Measurements from ENCODE around the gene ASB15.

ASB15 gene

GRCh38 chr7:123635551-123636359 is 34.1 kb downstream of the ASB15 start:
- H4K20me1 ChIP-seq (ENCODE audit: insufficient read depth, low read length, poor library complexity, severe bottlenecking), result no peaks in the 10 kb centered on the region
- no peaks in the 10 kb centered on the region for H3K79me2 ChIP-seq (ENCODE audit: insufficient read depth, low read length)
- peak; percentile 64 for TF ChIP-seq CTCF (conservative IDR thresholded peaks at IDR 0.05; ENCODE audit: low read length)
- no peak for TF ChIP-seq EZH2phosphoT487 (IDR thresholded peaks at IDR 0.05; ENCODE audit: borderline replicate concordance)
- no peaks in the 10 kb centered on the region for H3K9me3 ChIP-seq (ENCODE audit: insufficient read depth, low read depth, low read length)
- H3K4me2 ChIP-seq (ENCODE audit: low read depth, low read length, poor library complexity, severe bottlenecking), result no peak overlapping the region
- H3F3A ChIP-seq (ENCODE audit: low read depth), result no peaks in the 10 kb centered on the region
- no peak overlapping the region for H2AFZ ChIP-seq (ENCODE audit: low read length)
- H3K9me2 ChIP-seq (replicated peaks; ENCODE audit: low read depth, low read length), result no peaks in the 10 kb centered on the region
- no peak overlapping the region for H3K9ac ChIP-seq (ENCODE audit: low read depth, low read length, poor library complexity, severe bottlenecking)
- no peaks in the 10 kb centered on the region for H3K36me3 ChIP-seq (ENCODE audit: insufficient read depth, low read length)
- no peaks in the 10 kb centered on the region for H3K27me3 ChIP-seq (ENCODE audit: insufficient read depth, low read length, poor library complexity, severe bottlenecking)
- H3K4me3 ChIP-seq (ENCODE audit: low read length, poor library complexity, severe bottlenecking), result no peak overlapping the region
- no peaks in the 10 kb centered on the region for H3K4me1 ChIP-seq (ENCODE audit: insufficient read depth, low read length, poor library complexity, severe bottlenecking)

GRCh38 chr7:123637203-123637602 is 35.6 kb downstream of the ASB15 start:
- H3K9ac ChIP-seq (ENCODE audit: low read depth, low read length, poor library complexity, severe bottlenecking), result no peak overlapping the region
- H3K4me2 ChIP-seq (ENCODE audit: low read depth, low read length, poor library complexity, severe bottlenecking), result no peak overlapping the region
- no peaks in the 10 kb centered on the region for H3K4me1 ChIP-seq (ENCODE audit: insufficient read depth, low read length, poor library complexity, severe bottlenecking)
- H3F3A ChIP-seq (ENCODE audit: low read depth), result no peaks in the 10 kb centered on the region
- H3K9me3 ChIP-seq (ENCODE audit: insufficient read depth, low read depth, low read length), result no peaks in the 10 kb centered on the region
- no peaks in the 10 kb centered on the region for H3K79me2 ChIP-seq (ENCODE audit: insufficient read depth, low read length)
- H4K20me1 ChIP-seq (ENCODE audit: insufficient read depth, low read length, poor library complexity, severe bottlenecking), result no peaks in the 10 kb centered on the region
- no peaks in the 10 kb centered on the region for H3K27me3 ChIP-seq (ENCODE audit: insufficient read depth, low read length, poor library complexity, severe bottlenecking)
- H2AFZ ChIP-seq (ENCODE audit: low read length), result no peak overlapping the region
- no peaks in the 10 kb centered on the region for H3K9me2 ChIP-seq (replicated peaks; ENCODE audit: low read depth, low read length)
- no peak for TF ChIP-seq CTCF (conservative IDR thresholded peaks at IDR 0.05; ENCODE audit: low read length)
- no peak for TF ChIP-seq EZH2phosphoT487 (IDR thresholded peaks at IDR 0.05; ENCODE audit: borderline replicate concordance)
- no peaks in the 10 kb centered on the region for H3K36me3 ChIP-seq (ENCODE audit: insufficient read depth, low read length)
- no peak overlapping the region for H3K4me3 ChIP-seq (ENCODE audit: low read length, poor library complexity, severe bottlenecking)

GRCh38 chr7:123637878-123638277 is 36.3 kb downstream of the ASB15 start:
- Histone ChIP-seq H3F3A (ENCODE audit: low read depth) (no peaks in the 10 kb centered on the region), H3K79me2 (ENCODE audit: insufficient read depth, low read length) (no peaks in the 10 kb centered on the region), H3K9me3 (ENCODE audit: insufficient read depth, low read depth, low read length) (no peaks in the 10 kb centered on the region), H3K9me2 (replicated peaks; ENCODE audit: low read depth, low read length) (no peaks in the 10 kb centered on the region), H3K36me3 (ENCODE audit: insufficient read depth, low read length) (no peaks in the 10 kb centered on the region), H2AFZ (ENCODE audit: low read length) (no peak overlapping the region), H3K4me1 (ENCODE audit: insufficient read depth, low read length, poor library complexity, severe bottlenecking) (no peaks in the 10 kb centered on the region), H4K20me1 (ENCODE audit: insufficient read depth, low read length, poor library complexity, severe bottlenecking) (no peaks in the 10 kb centered on the region), H3K4me3 (ENCODE audit: low read length, poor library complexity, severe bottlenecking) (no peak overlapping the region), H3K27me3 (ENCODE audit: insufficient read depth, low read length, poor library complexity, severe bottlenecking) (no peaks in the 10 kb centered on the region), H3K4me2 (ENCODE audit: low read depth, low read length, poor library complexity, severe bottlenecking) (no peak overlapping the region), H3K9ac (ENCODE audit: low read depth, low read length, poor library complexity, severe bottlenecking) (no peak overlapping the region)
- TF ChIP-seq CTCF (conservative IDR thresholded peaks at IDR 0.05; ENCODE audit: low read length) (no peak), EZH2phosphoT487 (IDR thresholded peaks at IDR 0.05; ENCODE audit: borderline replicate concordance) (no peak)
